Measurements from ENCODE around the gene FOXP1. TPM values are rescaled to one million over a fixed set of nuclear protein-coding genes. Genes with fewer than 3 reads are reported as not detected.

FOXP1 gene
- total and polyA plus RNA-seq, 8 donors = 95.1 to 143 (median 123) TPM

- no peak for TF ChIP-seq CTCF (IDR thresholded peaks at IDR 0.05)
- Histone ChIP-seq H3K4me3 (peak overlapping the region in 1 of 2 donors; percentile 51), H3K27me3 (no peaks in the 10 kb centered on the region), H3K9me3 (no peaks in the 10 kb centered on the region), H3K4me1 (peaks cover 25 to 45% of the 10 kb centered on the region in 2 donors), H3K36me3 (no peaks in the 10 kb centered on the region), H3K27ac (peak overlapping the region; percentile 92 to 94)
- ATAC-seq = peak; percentile 2
- intact Hi-C loops (cut with DNase I) = no loop called here
- no peak for DNase-seq
Measured at GRCh38 chr3:71127844-71128243, 455.7 kb downstream of the FOXP1 start.

- no peaks in the 10 kb centered on the region for H3K9me3 ChIP-seq
- intact Hi-C loops (cut with DNase I) = no loop called here
- H3K27ac ChIP-seq = peak overlapping the region; percentile 92 to 94
- no peak for TF ChIP-seq CTCF (IDR thresholded peaks at IDR 0.05)
- H3K36me3 ChIP-seq = no peaks in the 10 kb centered on the region
- DNase-seq = no peak
- H3K4me1 ChIP-seq = peaks cover 21 to 39% of the 10 kb centered on the region in 2 donors
- peak overlapping the region in 1 of 2 donors; percentile 51 for H3K4me3 ChIP-seq
- peak; percentile 18 for ATAC-seq
- no peaks in the 10 kb centered on the region for H3K27me3 ChIP-seq
Measured at GRCh38 chr3:71127052-71127831, 456.3 kb downstream of the FOXP1 start.

GRCh38 chr3:71125738-71126137, 457.8 kb downstream of the FOXP1 start:
- ATAC-seq (no peak), DNase-seq (no peak)
- no peaks in the 10 kb centered on the region for H3K9me3 ChIP-seq
- no peaks in the 10 kb centered on the region for H3K27me3 ChIP-seq
- H3K27ac ChIP-seq = no peak overlapping the region
- H3K4me3 ChIP-seq = no peak overlapping the region
- no peaks in the 10 kb centered on the region for H3K36me3 ChIP-seq
- intact Hi-C loops (cut with DNase I) = no loop called here
- TF ChIP-seq CTCF (IDR thresholded peaks at IDR 0.05) = no peak
- H3K4me1 ChIP-seq = peaks cover 10 to 26% of the 10 kb centered on the region in 2 donors

GRCh38 chr3:71124048-71124447, 459.5 kb downstream of the FOXP1 start:
- Histone ChIP-seq H3K27ac (no peak overlapping the region), H3K27me3 (no peaks in the 10 kb centered on the region), H3K4me3 (no peak overlapping the region), H3K36me3 (no peaks in the 10 kb centered on the region), H3K4me1 (peaks cover 9 to 22% of the 10 kb centered on the region in 2 donors), H3K9me3 (no peaks in the 10 kb centered on the region)
- TF ChIP-seq CTCF (IDR thresholded peaks at IDR 0.05) = no peak
- ATAC-seq (no peak), DNase-seq (no peak)
- intact Hi-C loops (cut with DNase I) = no loop called here

GRCh38 chr3:71122641-71123040, 460.9 kb downstream of the FOXP1 start:
- intact Hi-C loops (cut with DNase I) = no loop called here

More at GRCh38 chr3:71122641-71123040, 460.9 kb downstream of the FOXP1 start:
- DNase-seq (no peak), ATAC-seq (no peak)
- no peak overlapping the region for H3K27ac ChIP-seq
- no peak overlapping the region for H3K4me3 ChIP-seq
- peaks cover 2 to 13% of the 10 kb centered on the region in 2 donors for H3K4me1 ChIP-seq
- TF ChIP-seq CTCF (IDR thresholded peaks at IDR 0.05) = no peak
- H3K27me3 ChIP-seq = no peaks in the 10 kb centered on the region
- no peaks in the 10 kb centered on the region for H3K9me3 ChIP-seq
- H3K36me3 ChIP-seq = no peaks in the 10 kb centered on the region
